Activated CD8-positive, alpha-beta T cell treated with anti-CD3 and anti-CD28 coated beads for 36 hours (primary cell): ENCODE results near the gene CSTF1. TPM values are rescaled to one million over a fixed set of nuclear protein-coding genes. Genes with fewer than 3 reads are reported as not detected.

ENCODE experiments used
- ATAC-seq: fragments of 200-7000 bp; cut with Tn5 transposase; one replicate; pipeline ENCODE4 v1.10.0; 2021; ENCODE audit warnings: mild to moderate bottlenecking, moderate library complexity
- CTCF ChIA-PET: fragments of 350-600 bp; sonication (Branson Sonifier 250); formaldehyde crosslinking; loops from one replicate; lab custom pipeline; 2021; ENCODE audit warnings: antibody characterized with exemption; lab: Charles Lee
- POLR2A ChIA-PET: fragments of 350-600 bp; sonication (Branson Sonifier 250); formaldehyde crosslinking; loops from one replicate; lab custom pipeline; 2021; ENCODE audit warnings: antibody characterized with exemption; lab: Charles Lee
- DNase-seq: peaks from one replicate; pipeline ENCODE4 v3.0.0-alpha.2; 2020
- H3K27ac Mint-ChIP-seq: one replicate; pipeline ENCODE4 v1.8.0; 2021; ENCODE audit warnings: mild to moderate bottlenecking, mixed read lengths
- H3K27me3 Mint-ChIP-seq: one replicate; pipeline ENCODE4 v1.8.0; 2021; ENCODE audit warnings: mixed read lengths
- H3K36me3 Mint-ChIP-seq: one replicate; pipeline ENCODE4 v1.8.0; 2021; ENCODE audit warnings: low read depth, mixed read lengths
- H3K4me1 Mint-ChIP-seq: one replicate; pipeline ENCODE4 v1.8.0; 2021; ENCODE audit warnings: low read depth, mixed read lengths
- H3K4me3 Mint-ChIP-seq: one replicate; pipeline ENCODE4 v1.8.0; 2021; ENCODE audit warnings: mild to moderate bottlenecking, moderate library complexity, mixed read lengths
- H3K9me3 Mint-ChIP-seq: one replicate; pipeline ENCODE4 v1.8.0; 2021; ENCODE audit warnings: mixed read lengths
- CTCF ChIP-seq: fragments of 200-600 bp; IDR thresholded peaks from one replicate; pipeline ENCODE4 v1.8.0; 2022; ENCODE audit warnings: antibody characterized with exemption, mild to moderate bottlenecking
- intact Hi-C: fragments of 100-400 bp; cut with micrococcal nuclease; formaldehyde crosslinking; loops from one replicate; pipeline ENCODE4 v1.10.0; 2022
- total RNA-seq, 2 experiments: library from RNA; stranded (reverse); gene quantifications; one replicate each; pipeline ENCODE4 v1.2.3, GENCODE V29; 2021

The CSTF1 gene
- total RNA-seq, 2 experiments from 2014 or later, result 63.4 to 66.2 TPM

- no peaks in the 10 kb centered on the region for H3K9me3 Mint-ChIP-seq
- DNase-seq (no peak), ATAC-seq (no peak)
- ChIA-PET CTCF (interaction anchor here (0.9 to 6.3 kb wide), 2 partner anchors 10 to 21 kb away, joined by 3 to 35 read pairs; no protein-coding TSS in a partner anchor), POLR2A (interaction anchor here (0.9 to 1.6 kb wide), 3 partner anchors 9 to 28 kb away, joined by 3 to 4 read pairs (median 3); no protein-coding TSS in a partner anchor)
- H3K4me3 Mint-ChIP-seq, result no peak overlapping the region
- no peaks in the 10 kb centered on the region for H3K27me3 Mint-ChIP-seq
- H3K4me1 Mint-ChIP-seq, result peaks cover 73% of the 10 kb centered on the region
- no peak for TF ChIP-seq CTCF
- H3K27ac Mint-ChIP-seq, result no peak overlapping the region
- intact Hi-C loops, result no loop called here
- peaks cover 3% of the 10 kb centered on the region for H3K36me3 Mint-ChIP-seq
Measured at GRCh38 chr20:56426926-56427325, 34.5 kb downstream of the CSTF1 start.

- intact Hi-C loops, result no loop called here
- Mint-ChIP-seq H3K36me3 (peaks cover 3% of the 10 kb centered on the region), H3K4me3 (no peak overlapping the region), H3K4me1 (peaks cover 68% of the 10 kb centered on the region), H3K27ac (peak overlapping the region; percentile 95), H3K27me3 (no peaks in the 10 kb centered on the region), H3K9me3 (no peaks in the 10 kb centered on the region)
- TF ChIP-seq CTCF, result no peak
- ATAC-seq, result no peak
- no peak for DNase-seq
- ChIA-PET POLR2A (interaction anchor here (1.6 to 2.5 kb wide), 2 partner anchors 12 to 13 kb away, joined by 5 to 10 read pairs; no protein-coding TSS in a partner anchor), CTCF (interaction anchor here (0.6 to 6.3 kb wide), 3 partner anchors 11 to 22 kb away, joined by 3 to 35 read pairs (median 3); partner anchors contain the start of gene CASS4)
Measured at GRCh38 chr20:56427797-56428196, 35.4 kb downstream of the CSTF1 start.

- ATAC-seq (no peak), DNase-seq (no peak)
- CTCF ChIA-PET, result interaction anchor here (0.7 to 6.3 kb wide), 2 partner anchors 9 to 12 kb away, joined by 3 to 35 read pairs; no protein-coding TSS in a partner anchor
- peaks cover 69% of the 10 kb centered on the region for H3K4me1 Mint-ChIP-seq
- peak overlapping the region; percentile 95 for H3K27ac Mint-ChIP-seq
- peaks cover 3% of the 10 kb centered on the region for H3K36me3 Mint-ChIP-seq
- TF ChIP-seq CTCF, result no peak
- no peaks in the 10 kb centered on the region for H3K9me3 Mint-ChIP-seq
- H3K4me3 Mint-ChIP-seq, result no peak overlapping the region
- intact Hi-C loops, result no loop called here
- H3K27me3 Mint-ChIP-seq, result no peaks in the 10 kb centered on the region
- POLR2A ChIA-PET, result interaction anchor here (1.6 to 3.7 kb wide), 5 partner anchors 9 to 36 kb away, joined by 4 to 27 read pairs (median 6); partner anchors contain the start of genes AURKA, CASS4 and CSTF1
Measured at GRCh38 chr20:56428410-56428809, 36.0 kb downstream of the CSTF1 start.

- ChIA-PET POLR2A (interaction anchor here (1.6 to 3.7 kb wide), 5 partner anchors 10 to 37 kb away, joined by 4 to 27 read pairs (median 6); partner anchors contain the start of genes AURKA, CASS4 and CSTF1), CTCF (interaction anchor here (0.7 to 6.3 kb wide), 2 partner anchors 9 to 12 kb away, joined by 3 to 35 read pairs; no protein-coding TSS in a partner anchor)
- H3K27ac Mint-ChIP-seq, result peak overlapping the region; percentile 95
- intact Hi-C loops, result no loop called here
- H3K36me3 Mint-ChIP-seq, result peaks cover 5% of the 10 kb centered on the region
- ATAC-seq (no peak), DNase-seq (no peak)
- peaks cover 74% of the 10 kb centered on the region for H3K4me1 Mint-ChIP-seq
- no peaks in the 10 kb centered on the region for H3K27me3 Mint-ChIP-seq
- peak overlapping the region; percentile 69 for H3K4me3 Mint-ChIP-seq
- no peaks in the 10 kb centered on the region for H3K9me3 Mint-ChIP-seq
- TF ChIP-seq CTCF, result no peak
Measured at GRCh38 chr20:56428881-56429280, 36.4 kb downstream of the CSTF1 start.

GRCh38 chr20:56429502-56429901 lies 37.1 kb downstream of the CSTF1 start:
- H3K27ac Mint-ChIP-seq, result peak overlapping the region; percentile 95
- H3K27me3 Mint-ChIP-seq, result no peaks in the 10 kb centered on the region
- no peak for TF ChIP-seq CTCF
- ChIA-PET CTCF (interaction anchor here (6.3 kb wide), 1 partner anchor 13 kb away, joined by 35 read pairs; no protein-coding TSS in a partner anchor), POLR2A (interaction anchor here (1.6 to 3.7 kb wide), 5 partner anchors 10 to 37 kb away, joined by 4 to 27 read pairs (median 6); partner anchors contain the start of genes AURKA, CASS4 and CSTF1)
- intact Hi-C loops, result no loop called here
- DNase-seq (peak; percentile 78), ATAC-seq (peak; percentile 54)
- peaks cover 8% of the 10 kb centered on the region for H3K36me3 Mint-ChIP-seq
- no peaks in the 10 kb centered on the region for H3K9me3 Mint-ChIP-seq
- H3K4me3 Mint-ChIP-seq, result peak overlapping the region; percentile 69
- H3K4me1 Mint-ChIP-seq, result peaks cover 76% of the 10 kb centered on the region
